NCI-H2171 treated with DMSO at 0.1 percent for 48 hours (cell line): ENCODE data around the gene TRPC4AP.
"Not testable (repeated sequence)": the region's sequence is repeated elsewhere in the genome, so short reads cannot be mapped to it uniquely, and the experiment has no call there.

Experiments used
- DNase-seq: peaks from one replicate; lab custom pipeline; 2025; lab: John Stamatoyannopoulos, UW

TRPC4AP gene

DNA sequence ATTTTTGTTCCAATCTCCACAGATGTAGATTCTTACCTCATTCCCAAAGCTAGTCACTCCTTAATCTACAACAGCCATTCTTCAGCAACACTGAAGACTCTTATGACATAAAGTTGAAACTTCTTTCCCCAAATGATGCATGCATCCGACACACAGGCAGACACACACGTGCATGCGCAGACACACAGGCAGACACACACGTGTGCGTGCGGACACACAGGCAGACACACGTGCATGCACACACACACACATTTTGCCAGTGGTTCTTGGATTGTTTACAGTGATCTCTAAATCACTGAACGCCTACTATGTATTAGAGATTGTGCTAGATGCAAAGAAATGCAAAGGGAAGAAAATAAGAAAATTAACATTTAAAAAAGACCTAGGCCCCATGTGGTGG lies 9.0 kb upstream of the TRPC4AP start:
- no peak for DNase-seq

DNA sequence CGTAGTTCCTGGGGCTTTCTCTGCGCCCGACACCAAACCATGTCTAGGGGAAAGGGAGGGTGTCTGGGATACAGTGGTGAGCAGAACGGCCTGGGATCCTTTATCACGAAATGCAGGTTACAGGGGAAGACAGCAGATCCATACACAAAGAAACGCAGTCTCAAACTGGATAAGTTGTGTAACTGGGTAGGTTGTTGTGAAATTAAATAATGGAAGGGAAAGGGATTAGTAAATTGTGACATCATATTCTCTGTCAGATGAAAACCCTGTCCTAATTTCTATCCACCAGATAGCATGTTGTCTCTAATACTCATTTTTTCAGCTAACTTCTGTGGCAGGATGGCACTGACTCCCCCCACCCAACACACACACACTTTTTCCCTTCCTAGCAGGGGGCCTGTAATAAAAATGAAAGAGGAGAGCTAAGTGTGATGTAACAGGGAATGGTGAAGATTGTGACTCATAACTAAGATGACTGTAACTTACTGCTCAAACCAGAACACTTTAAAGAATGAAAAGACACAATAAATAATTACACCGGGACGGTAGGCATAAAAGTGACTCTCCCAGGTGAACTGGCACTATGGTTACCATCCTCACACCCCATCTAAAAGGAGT lies 769 bp upstream of the TRPC4AP start:
- no peak for DNase-seq

DNA sequence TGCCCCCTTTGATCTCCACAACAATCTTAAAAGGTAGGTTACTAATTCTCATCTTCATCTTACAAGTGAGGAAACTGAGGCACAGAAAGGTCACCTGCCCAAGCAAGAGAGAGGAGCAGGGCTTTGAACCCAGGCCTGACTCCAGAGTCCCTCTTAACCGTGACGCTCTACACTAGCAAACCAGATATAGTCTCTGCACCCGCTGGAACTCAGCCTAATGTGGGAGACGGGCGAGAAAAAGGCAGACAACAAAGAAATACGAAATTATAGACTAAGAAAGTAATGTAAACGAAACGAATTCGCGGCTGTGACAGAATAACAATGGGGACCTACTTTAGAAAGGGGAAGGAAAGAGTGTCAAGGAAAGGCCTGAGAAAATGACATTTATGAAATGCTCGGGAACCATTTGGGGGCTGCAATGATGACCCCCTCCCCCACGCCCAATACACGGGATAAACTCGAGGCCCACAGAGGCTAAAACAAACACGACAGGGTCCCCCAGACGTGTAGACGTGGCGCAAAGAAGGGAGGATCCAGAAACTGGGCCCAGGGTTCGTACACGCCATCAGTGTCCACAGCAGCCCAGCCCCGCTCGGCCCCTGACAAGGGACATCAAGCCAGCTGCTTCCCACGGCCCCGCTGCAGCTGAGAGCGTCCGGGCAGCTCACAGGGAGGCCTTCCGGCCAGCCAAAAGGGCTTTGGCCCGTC lies 637 bp downstream of the TRPC4AP start:
- peak; percentile 28 for DNase-seq

DNA sequence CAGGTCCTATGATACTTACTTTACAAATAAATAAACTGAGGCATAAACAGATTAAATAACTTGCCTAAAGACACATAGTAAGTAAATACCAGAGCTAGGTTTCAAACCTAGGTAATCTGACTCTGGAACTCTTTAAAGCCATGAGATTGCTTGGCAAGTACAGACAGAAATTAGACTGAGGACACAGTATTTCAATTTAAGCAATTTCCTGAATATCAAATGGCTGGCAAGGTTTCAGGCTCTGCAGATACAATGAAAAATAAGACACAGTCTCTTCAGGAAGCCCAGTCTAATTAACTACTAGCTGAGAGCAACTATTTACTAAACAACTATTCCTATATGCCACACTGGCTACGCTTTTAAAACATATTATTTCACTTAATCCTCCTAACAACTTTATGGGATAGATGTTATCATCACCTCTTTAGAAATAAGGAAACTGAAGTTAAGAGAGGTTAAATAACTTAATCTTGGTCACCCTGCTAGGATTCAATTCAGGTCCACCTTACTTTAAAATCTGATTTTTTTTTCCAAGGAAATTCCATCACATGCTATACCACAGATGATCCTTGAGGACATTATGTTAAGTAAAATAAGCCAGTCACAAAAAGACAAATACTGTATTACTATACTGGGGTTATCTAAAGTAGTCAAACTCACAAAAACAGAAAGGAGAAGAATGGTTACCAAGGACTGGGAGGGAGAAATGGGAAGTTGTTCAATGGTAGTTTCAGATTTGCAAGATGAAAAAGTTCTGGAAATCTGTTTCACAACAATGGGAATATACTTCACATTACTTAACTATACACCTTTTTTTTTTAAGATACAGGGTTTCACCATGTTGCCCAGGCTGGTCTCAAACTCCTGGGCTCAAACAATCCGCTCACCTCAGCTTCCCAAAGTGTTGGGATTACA lies 4.1 kb downstream of the TRPC4AP start:
- no peak for DNase-seq

DNA sequence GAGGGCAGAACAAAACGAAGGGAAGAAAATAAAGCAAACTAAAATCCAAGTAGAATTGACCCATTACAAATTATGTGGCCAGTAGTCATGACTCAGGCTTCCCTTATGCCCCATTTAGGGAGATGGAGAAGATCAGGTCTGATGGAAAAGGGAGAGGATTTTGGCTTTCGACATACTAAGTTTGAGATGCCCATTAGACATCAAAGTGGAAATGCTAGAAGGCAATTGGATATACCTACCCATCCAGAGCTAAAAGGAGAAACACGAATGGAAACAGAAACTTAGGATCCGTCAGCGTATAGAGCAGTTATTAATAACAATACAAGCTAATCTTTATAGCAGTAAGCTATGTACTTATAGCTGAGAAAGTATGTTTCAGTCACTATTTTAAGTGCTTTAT lies 4.8 kb downstream of the TRPC4AP start:
- DNase-seq: no peak

DNA sequence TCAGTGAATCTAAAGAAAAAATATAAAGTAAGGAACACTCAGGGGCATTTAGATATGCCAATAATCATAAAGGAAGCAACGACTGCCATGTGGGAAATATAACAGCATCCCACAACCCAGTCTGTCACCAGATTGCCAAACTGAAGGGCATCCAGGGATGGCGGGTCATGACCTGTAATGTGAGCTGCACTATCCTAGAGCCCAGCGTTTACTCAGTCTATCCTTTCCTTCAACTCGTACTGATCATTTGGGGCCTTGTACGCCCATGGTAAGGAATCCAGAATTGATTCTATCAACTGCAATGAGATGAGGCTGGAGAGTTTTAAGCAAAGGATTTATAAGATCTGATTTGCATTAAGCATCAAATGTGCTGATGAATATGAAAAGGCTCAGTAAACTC lies 5.3 kb downstream of the TRPC4AP start:
- peak; percentile 29 for DNase-seq

DNA sequence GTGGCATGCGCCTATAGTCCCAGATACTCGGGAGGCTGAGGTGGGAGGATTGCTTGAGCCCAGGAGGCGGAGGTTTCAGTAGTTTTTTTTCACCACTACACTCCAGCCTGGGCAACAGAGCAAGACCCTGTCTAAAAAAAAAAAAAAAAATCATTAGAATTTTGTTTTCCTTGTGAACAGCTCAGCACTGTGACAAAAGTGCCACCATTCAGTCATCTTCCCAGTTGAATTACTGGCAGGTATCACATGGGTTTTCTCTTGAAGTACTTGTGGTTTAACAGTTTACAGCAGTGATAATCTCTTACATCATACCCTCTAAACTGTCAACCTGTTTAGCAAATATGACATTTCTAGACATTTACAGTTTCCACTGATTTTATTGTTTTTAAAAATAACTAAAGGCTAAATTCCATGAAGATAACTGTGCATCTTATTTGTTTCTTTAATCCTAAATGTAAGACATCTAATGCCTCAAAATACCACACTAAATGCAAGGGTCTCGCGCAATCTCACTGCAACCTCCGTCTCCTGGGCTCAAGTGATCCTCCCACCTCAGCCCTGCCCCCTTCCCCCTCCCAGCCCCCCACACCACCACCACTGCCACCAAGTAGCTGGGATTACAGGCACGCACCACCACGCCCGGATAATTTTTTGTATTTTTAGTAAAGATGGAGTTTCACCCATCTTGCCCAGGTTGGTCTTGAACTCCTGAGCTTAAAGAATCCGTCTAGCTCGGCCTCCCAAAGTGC lies 7.0 kb downstream of the TRPC4AP start:
- no peak for DNase-seq

DNA sequence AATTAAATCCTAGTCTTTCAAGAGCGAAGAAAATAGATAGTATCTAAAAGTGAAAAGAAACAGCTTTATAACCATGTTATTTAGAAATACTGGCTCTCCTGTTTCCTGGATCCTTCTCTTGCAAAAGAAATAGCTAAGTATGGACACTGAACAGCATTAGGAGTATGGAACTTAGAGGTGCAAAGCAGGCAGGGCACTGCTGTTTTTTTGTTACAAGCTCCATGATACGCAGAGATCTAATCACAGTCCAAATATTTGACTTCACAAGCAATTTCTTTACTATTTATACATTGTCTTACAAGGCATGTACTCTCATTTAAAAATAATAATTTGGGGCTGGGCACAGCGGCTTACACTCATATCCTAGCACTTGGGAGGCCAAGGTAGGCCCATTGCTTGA lies 7.6 kb downstream of the TRPC4AP start:
- DNase-seq: no peak

DNA sequence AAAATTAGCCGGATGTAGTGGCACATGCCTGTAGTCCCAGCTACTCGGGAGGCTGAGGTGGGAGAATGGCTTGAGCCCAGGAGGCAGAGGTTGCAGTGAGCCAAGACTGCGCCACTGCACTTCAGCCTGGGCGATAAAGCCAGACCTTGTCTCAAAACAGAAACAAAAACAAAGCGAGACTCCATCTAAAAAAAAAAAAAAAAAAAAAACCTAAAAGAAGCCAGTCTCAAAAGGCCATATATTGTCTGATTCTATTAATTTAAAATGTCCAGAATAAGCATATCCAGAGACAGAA lies 12.3 kb downstream of the TRPC4AP start:
- not testable (repeated sequence) for DNase-seq

DNA sequence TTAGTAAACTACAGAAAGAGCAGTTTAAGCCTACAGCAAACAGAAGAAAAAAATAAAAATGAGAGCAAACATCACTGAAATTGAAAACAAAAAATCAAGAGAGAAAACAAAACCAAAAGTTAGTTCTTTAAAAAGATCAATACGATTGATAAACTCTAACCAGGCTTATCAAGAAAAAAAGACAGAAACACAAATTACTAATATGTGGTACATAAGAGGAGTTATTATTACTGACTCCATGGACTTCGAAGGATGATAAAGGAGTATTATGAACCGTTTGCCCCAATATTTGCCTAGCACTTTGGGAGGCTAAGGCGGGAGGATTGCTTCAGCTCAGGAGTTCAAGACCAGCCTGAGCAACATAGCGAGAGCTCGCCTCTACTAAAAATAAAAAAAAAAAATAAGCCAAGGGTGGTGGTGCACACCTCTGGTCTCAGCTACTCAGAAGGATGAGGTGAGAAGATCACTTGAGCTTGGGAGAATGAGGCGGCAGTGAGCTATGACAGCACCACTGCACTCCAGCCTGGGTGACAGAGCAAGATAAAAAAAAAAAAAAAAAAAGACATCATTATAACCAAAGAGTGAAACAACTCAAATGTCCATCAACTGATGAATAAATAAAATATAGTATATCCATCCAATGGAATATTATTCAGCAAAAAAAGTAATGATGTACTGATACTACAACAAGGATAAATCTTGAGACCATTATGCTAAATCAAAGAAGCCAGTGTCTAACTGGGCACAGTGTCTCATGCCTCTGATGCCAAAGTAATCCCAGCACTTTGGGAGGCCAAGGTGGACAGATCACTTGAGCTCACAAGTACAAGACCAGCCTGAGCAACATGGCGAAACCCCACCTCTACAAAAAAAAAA lies 12.9 kb downstream of the TRPC4AP start:
- no peak for DNase-seq

DNA sequence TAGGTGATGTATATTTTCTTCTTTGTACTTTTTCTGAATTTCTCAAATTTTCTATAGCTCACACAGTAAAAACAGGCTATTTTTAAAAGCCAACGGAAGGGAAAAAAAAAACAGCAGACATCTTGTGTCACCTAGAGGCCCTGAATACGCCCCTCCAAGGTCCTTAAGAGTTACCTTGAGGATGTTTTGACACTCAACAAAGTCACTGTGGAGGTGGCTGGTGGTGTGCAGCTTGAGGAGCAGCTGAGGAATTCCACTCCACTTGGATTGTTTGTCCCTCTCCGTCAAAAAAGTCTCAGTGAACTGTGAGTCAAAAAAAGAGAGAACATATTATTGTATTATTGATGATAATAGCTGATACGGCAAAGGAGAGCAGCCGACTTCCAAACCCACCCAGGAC lies 14.7 kb downstream of the TRPC4AP start:
- DNase-seq: no peak

DNA sequence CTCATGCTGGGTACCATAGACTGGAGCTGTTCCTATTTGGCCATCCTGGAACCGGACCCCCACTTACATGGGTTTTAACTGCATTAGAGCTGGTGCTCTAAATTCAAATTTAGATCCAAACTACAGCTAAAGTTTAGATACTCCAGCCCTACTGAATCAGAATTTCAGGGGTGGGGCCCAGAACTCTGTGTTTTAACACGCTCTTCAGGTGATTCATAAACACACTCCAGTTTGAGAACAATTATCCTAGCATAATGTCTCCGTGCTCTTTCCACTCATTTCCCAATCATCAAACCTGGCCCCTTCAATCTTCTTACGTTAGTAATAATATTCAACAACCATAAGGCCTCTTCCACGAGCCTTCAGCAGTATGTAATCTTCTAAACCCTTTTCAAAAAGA lies 15.3 kb downstream of the TRPC4AP start:
- no peak for DNase-seq

DNA sequence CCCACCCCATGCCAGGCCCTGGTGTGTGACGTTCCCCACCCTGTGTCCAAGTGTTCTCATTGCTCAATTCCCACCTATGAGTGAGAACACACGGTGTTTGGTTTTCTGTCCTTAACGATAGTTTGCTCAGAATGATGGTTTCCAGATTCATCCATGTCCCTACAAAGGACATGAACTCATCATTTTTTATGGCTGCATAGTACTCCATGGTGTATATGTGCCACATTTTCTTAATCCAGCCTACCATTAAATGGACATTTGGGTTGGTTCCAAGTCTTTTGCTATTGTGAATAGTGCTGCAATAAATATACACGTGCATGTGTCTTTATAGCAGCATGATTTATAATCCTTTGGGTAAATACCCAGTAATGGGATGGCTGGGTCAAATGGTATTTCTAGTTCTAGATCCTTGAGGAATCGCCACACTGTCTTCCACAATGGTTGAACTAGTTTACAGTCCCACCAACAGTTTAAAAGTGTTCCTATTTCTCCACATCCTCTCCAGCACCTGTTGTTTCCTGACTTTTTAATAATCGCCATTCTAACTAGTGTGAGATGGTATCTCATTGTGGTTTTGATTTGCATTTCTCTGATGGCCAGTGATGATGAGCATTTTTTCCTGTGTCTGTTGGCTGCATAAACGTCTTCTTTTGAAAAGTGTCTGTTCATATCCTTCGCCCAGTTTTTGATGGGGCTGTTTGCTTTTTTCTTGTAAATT lies 21.0 kb downstream of the TRPC4AP start:
- DNase-seq: not testable (repeated sequence)

DNA sequence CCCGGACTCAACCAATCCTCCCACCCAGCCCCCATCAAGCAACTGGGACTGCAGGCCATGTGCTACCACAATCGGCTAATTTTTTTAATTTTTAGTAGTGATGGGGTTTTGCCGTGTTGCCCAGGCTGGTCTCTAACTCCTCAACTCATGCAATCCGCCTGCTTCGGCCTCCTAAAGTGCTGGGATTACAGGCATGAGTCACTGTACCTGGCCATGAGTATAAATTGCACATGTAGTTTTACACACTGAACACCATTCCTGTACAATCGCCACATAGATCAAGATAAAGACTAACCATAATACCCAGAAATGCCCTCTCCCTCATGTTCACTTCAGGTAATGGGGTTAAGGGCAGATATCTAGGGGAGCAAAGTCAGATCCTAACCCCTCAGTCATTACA lies 26.4 kb downstream of the TRPC4AP start:
- DNase-seq: no peak

DNA sequence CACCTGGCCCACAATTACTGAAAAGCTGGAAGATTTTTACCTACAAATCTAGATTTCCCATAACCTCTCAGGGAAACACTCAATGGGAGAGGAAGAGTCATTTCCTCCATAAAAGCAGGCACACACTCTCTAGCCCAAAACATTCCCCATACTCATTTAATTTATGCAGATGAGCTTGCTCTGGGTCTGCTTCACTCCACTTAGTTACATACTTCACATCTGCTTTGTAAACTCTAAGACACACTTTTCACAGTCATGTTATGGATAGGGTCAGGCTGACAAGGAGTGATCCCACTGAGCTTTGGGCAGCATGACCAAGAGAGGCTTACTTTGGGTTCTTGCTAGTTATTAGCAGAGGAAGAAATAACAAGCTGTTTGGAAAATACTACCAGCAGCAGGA lies 27.4 kb downstream of the TRPC4AP start:
- DNase-seq: no peak

DNA sequence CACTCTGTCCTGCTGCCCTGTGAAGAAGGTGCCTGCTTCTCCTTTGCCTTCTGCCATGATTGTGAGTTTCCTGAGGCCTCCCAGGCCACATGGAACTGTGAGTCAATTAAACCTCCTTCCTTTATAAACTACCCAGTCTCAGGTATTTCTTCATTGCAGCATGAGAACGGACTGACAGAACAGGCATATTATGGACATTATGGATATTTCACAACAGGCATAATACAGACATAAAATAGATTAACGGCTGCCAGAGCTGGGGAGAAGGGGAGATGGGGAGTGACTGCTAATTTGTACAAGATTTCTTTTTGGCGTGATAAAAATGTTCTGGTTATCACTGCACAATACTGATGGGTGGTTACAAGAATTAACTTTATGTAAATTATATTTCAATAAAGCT lies 29.4 kb downstream of the TRPC4AP start:
- DNase-seq: no peak

DNA sequence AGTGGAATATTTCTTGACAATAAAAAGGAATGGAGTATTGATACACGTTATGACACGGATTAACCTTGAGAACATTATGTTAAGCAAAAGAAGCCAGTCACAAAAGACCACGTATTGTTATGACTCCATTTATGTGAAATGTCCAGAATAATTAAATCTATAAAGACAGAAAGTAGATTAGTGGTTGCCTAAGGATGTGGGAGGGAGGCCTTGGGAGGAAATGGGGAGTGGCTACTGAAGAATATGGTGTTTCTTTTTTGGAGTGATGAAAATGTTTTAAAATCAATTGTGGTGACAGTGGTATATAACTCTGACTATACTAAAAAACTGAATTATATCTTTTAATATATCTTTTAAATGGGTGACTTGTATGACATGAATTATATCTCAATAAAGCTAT lies 30.1 kb downstream of the TRPC4AP start:
- DNase-seq: no peak

DNA sequence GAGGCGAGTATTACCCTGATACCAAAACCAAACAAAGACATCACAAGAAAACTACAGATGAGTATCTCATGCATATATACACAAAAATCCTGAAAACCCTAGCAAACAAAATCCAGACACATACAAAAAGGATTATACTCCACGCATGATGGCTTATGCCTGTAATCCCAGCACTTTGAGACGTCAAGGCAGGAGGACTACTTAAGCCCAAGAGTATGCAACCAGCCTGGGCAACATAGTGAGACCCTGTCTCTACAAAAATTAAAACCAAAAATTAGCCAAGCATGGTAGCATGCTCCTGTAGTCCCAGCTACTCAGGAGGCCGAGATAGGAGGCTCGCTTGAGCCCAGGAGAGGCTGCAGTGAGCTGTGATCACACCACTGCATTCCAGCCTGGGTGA lies 32.4 kb downstream of the TRPC4AP start:
- no peak for DNase-seq

DNA sequence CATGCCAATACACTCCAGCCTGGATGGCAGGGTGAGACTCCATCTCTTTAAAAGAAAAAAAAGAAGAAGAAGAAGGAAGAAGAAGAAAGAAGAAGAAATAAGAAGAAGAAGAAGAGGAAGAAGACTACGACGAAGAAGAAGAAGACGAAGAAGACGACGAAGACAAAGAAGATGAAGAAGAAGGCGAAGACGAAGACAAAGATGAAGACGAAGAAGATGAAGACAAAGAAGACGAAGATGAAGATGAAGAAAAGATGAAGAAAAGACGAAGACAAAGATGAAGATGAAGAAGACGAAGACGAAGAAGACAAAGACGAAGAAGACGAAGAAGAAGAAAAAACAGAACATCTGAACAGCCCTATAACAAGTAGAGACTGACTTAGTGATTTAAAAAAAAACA lies 33.0 kb downstream of the TRPC4AP start:
- DNase-seq: no peak

DNA sequence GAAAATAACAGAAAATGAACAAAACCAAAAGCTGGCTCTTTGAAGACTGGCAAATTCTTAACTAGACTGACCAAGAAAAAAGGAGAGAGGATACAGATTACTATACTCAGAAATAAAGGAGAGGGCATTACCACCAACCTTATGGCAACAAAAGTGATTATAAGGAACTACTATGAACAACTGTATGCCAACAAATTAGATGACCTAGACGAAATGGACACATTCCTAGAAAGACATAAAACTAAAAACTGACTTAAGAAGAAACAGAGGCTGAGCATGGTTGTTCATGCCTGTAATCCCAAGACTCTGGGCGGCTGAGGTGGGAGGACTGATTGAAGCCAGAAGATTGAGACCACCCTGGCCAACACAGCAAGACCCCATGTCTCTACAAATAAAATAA lies 33.5 kb downstream of the TRPC4AP start:
- no peak for DNase-seq
